Naive thymus-derived CD8-positive, alpha-beta T cell (primary cell): ENCODE results near the gene FAM200B. TPM values are rescaled to one million over a fixed set of nuclear protein-coding genes. Genes with fewer than 3 reads are reported as not detected.
"Not testable (repeated sequence)": the region's sequence is repeated elsewhere in the genome, so short reads cannot be mapped to it uniquely, and the experiment has no call there.

ENCODE experiments used
- ATAC-seq, 2 donors: fragments of 150-1000 bp; cut with Tn5 transposase in 1 of 2; sonication (Bioruptor Pico), chemical (Tn5 transposase) in 1 of 2; 1 replicate in 1 of 2; 2 replicates in 1 of 2; pipeline ENCODE4 v1.10.0; 2021; ENCODE audit warnings: mild to moderate bottlenecking in 2 of 2, moderate library complexity in 2 of 2
- POLR2A ChIA-PET: fragments of 350-600 bp; sonication (Branson Sonifier 250); formaldehyde crosslinking; loops from one replicate; lab custom pipeline; 2021; ENCODE audit warnings: antibody characterized with exemption; lab: Charles Lee
- DNase-seq, 10 donors: peaks; one replicate each; pipeline versions ENCODE4 v3.0.0 to v3.0.0-alpha.2; 2020 to 2022
- H3K27ac Mint-ChIP-seq, 10 donors: one replicate each; pipeline ENCODE4 v1.8.0; 2020 to 2022; ENCODE audit warnings: mild to moderate bottlenecking in 10 of 10, mixed read lengths in 10 of 10, moderate library complexity in 4 of 10, inconsistent platforms in 1 of 10
- H3K27me3 Mint-ChIP-seq, 5 donors: one replicate each; pipeline ENCODE4 v1.8.0; 2021 to 2022; ENCODE audit warnings: mixed read lengths in 5 of 5
- H3K36me3 Mint-ChIP-seq, 3 donors: one replicate each; pipeline ENCODE4 v1.8.0; 2020 to 2022; ENCODE audit warnings: mixed read lengths in 3 of 3, mild to moderate bottlenecking in 2 of 3, inconsistent platforms in 1 of 3
- H3K4me1 Mint-ChIP-seq, 4 donors: one replicate each; pipeline ENCODE4 v1.8.0; 2021 to 2022; ENCODE audit warnings: mixed read lengths in 4 of 4
- H3K4me3 Mint-ChIP-seq, 10 donors: one replicate each; pipeline ENCODE4 v1.8.0; 2020 to 2022; ENCODE audit warnings: mild to moderate bottlenecking in 10 of 10, mixed read lengths in 10 of 10, moderate library complexity in 6 of 10, inconsistent platforms in 1 of 10
- H3K9me3 Mint-ChIP-seq, 9 donors: one replicate each; pipeline ENCODE4 v1.8.0; 2020 to 2022; ENCODE audit warnings: mixed read lengths in 9 of 9, mild to moderate bottlenecking in 3 of 9, inconsistent platforms in 1 of 9, moderate library complexity in 1 of 9
- polyA plus RNA-seq, 3 donors: library from polyadenylated mRNA; unstranded; fragments of 300-500 nt; fragmentation: Illumina TruSeq; gene quantifications; one replicate each; pipeline ENCODE4 v1.2.3, GENCODE V29; 2021
- total RNA-seq, 8 experiments: library from RNA in 2 of 8; stranded (reverse) in 2 of 8; gene quantifications; one replicate each; pipeline ENCODE4 v1.2.3 and lab custom pipeline; 2021 to 2026

Gene FAM200B
- total and polyA plus RNA-seq, 5 experiments from 2014 or later: 31.0 to 92.0 (median 80.6) TPM

- H3K4me1 Mint-ChIP-seq: peaks cover 11 to 37% (median 22%) of the 10 kb centered on the region in 4 donors
- H3K27me3 Mint-ChIP-seq, ATAC-seq, H3K4me3 Mint-ChIP-seq, H3K27ac Mint-ChIP-seq, H3K9me3 Mint-ChIP-seq, POLR2A ChIA-PET, DNase-seq, H3K36me3 Mint-ChIP-seq: not testable (repeated sequence)
Measured at GRCh38 chr4:15733061-15733460, 51.4 kb downstream of the FAM200B start.

GRCh38 chr4:15735536-15735935, 53.9 kb downstream of the FAM200B start:
- H3K27me3 Mint-ChIP-seq: no peaks in the 10 kb centered on the region
- H3K9me3 Mint-ChIP-seq: peaks cover 0 to 7% (median 0%) of the 10 kb centered on the region in 9 donors
- H3K36me3 Mint-ChIP-seq: peaks cover 0 to 4% (median 0%) of the 10 kb centered on the region in 3 donors
- H3K27ac Mint-ChIP-seq: no peak overlapping the region
- ATAC-seq (no peak), DNase-seq (no peak)
- H3K4me3 Mint-ChIP-seq: no peak overlapping the region
- POLR2A ChIA-PET: no interaction called here
- H3K4me1 Mint-ChIP-seq: peaks cover 11 to 37% (median 22%) of the 10 kb centered on the region in 4 donors

GRCh38 chr4:15736514-15737050, 55.0 kb downstream of the FAM200B start:
- no peak for DNase-seq
- Mint-ChIP-seq H3K4me3 (no peak overlapping the region), H3K27me3 (no peaks in the 10 kb centered on the region), H3K36me3 (peaks cover 0 to 10% (median 7%) of the 10 kb centered on the region in 3 donors), H3K9me3 (peaks cover 0 to 8% (median 7%) of the 10 kb centered on the region in 9 donors), H3K27ac (peak overlapping the region in 1 of 10 donors; percentile 12), H3K4me1 (peaks cover 11 to 37% (median 22%) of the 10 kb centered on the region in 4 donors)
- no peak for ATAC-seq
- POLR2A ChIA-PET: interaction anchor here (0.5 kb wide), 1 partner anchor 23 kb away, joined by 5 read pairs; no protein-coding TSS in a partner anchor

GRCh38 chr4:15737255-15737654, 55.6 kb downstream of the FAM200B start:
- no peaks in the 10 kb centered on the region for H3K27me3 Mint-ChIP-seq
- peaks cover 0 to 13% (median 11%) of the 10 kb centered on the region in 3 donors for H3K36me3 Mint-ChIP-seq
- H3K27ac Mint-ChIP-seq: peak overlapping the region in 1 of 10 donors; percentile 69
- peaks cover 0 to 15% (median 8%) of the 10 kb centered on the region in 9 donors for H3K9me3 Mint-ChIP-seq
- no peak overlapping the region for H3K4me3 Mint-ChIP-seq
- ATAC-seq: no peak
- H3K4me1 Mint-ChIP-seq: peaks cover 11 to 37% (median 22%) of the 10 kb centered on the region in 4 donors
- DNase-seq: no peak
- POLR2A ChIA-PET: interaction anchor here (0.5 to 0.6 kb wide), 2 partner anchors 17 to 24 kb away, joined by 3 to 5 read pairs; no protein-coding TSS in a partner anchor

GRCh38 chr4:15738877-15739276, 57.2 kb downstream of the FAM200B start:
- ATAC-seq: no peak

More at GRCh38 chr4:15738877-15739276, 57.2 kb downstream of the FAM200B start:
- no peak for DNase-seq
- Mint-ChIP-seq H3K27me3 (no peaks in the 10 kb centered on the region), H3K9me3 (peaks cover 0 to 25% (median 14%) of the 10 kb centered on the region in 9 donors), H3K27ac (no peak overlapping the region), H3K36me3 (peaks cover 0 to 18% (median 14%) of the 10 kb centered on the region in 3 donors), H3K4me1 (peaks cover 9 to 31% (median 20%) of the 10 kb centered on the region in 4 donors), H3K4me3 (no peak overlapping the region)
- POLR2A ChIA-PET: interaction anchor here (1.5 kb wide), 1 partner anchor 27 kb away, joined by 4 read pairs; no protein-coding TSS in a partner anchor

Other genes starting within 250 kb of the FAM200B start
- gene CC2D2A, start 211.9 kb upstream of the FAM200B start, total RNA-seq: not detected
- gene CC2D2A, start 211.9 kb upstream of the FAM200B start, polyA plus RNA-seq: not detected
- gene FBXL5, start 26.5 kb upstream of the FAM200B start, total RNA-seq: 10 to 100 TPM; 65.7 to 73.0 TPM
- gene FBXL5, start 26.5 kb upstream of the FAM200B start, polyA plus RNA-seq: 100 to 1,000 TPM in 2 of 3 donors, 10 to 100 TPM in 1; 96.1 to 113 (median 101) TPM
- under 1 TPM; 0.42 to 0.49 TPM for gene BST1, start 21.2 kb downstream of the FAM200B start, total RNA-seq
- gene BST1, start 21.2 kb downstream of the FAM200B start, polyA plus RNA-seq: under 1 TPM; 0.23 to 0.49 (median 0.35) TPM
- 1 to 10 TPM; 1.4 to 3.2 TPM for gene CD38, start 96.5 kb downstream of the FAM200B start, total RNA-seq
- gene CD38, start 96.5 kb downstream of the FAM200B start, polyA plus RNA-seq: 1 to 10 TPM; 2.0 to 7.7 (median 5.9) TPM